B cell (primary cell): ENCODE data around the gene LURAP1L. TPM values are rescaled to one million over a fixed set of nuclear protein-coding genes. Genes with fewer than 3 reads are reported as not detected.
"Not testable (repeated sequence)": the region's sequence is repeated elsewhere in the genome, so short reads cannot be mapped to it uniquely, and the experiment has no call there.

Experiments used
- ATAC-seq: fragments of 200-7000 bp; cut with Tn5 transposase; one replicate; pipeline ENCODE4 v1.10.0; 2021; ENCODE audit warnings: low read depth, mild to moderate bottlenecking, moderate number of reproducible peaks, moderate library complexity
- CTCF ChIA-PET: fragments of 350-600 bp; sonication (Branson Sonifier 250); formaldehyde crosslinking; loops from one replicate; lab custom pipeline; 2021; ENCODE audit warnings: antibody characterized with exemption, inconsistent platforms; lab: Charles Lee
- POLR2A ChIA-PET: fragments of 350-600 bp; sonication (Branson Sonifier 250); formaldehyde crosslinking; loops from one replicate; lab custom pipeline; 2021; ENCODE audit warnings: antibody characterized with exemption; lab: Charles Lee
- DNase-seq: peaks from one replicate; pipeline ENCODE4 v3.0.0; 2013
- H2AFZ ChIP-seq: 2 replicates; pipeline ENCODE4 v1.6.1; 2012; ENCODE audit warnings: mild to moderate bottlenecking, low read depth, low read length; ENCODE audit not compliant: insufficient read depth, poor library complexity, severe bottlenecking
- H3K27ac ChIP-seq, 2 donors: 1 replicate in 1 of 2; 2 replicates in 1 of 2; pipeline ENCODE4 v1.5.1; 2012 to 2013; ENCODE audit warnings: low read length in 2 of 2, mild to moderate bottlenecking in 2 of 2, moderate library complexity in 1 of 2
- H3K27me3 ChIP-seq, 4 experiments: fragments of 200-600 bp in 1 of 4; sonication (generic) in 1 of 4; replicated peaks in 1 of 4; 1 replicate in 2 of 4; 2 replicates in 2 of 4; pipeline versions ENCODE4 v1.6.1 to v1.7.0; 2013 to 2016; ENCODE audit warnings: low read length in 3 of 4, mild to moderate bottlenecking in 2 of 4, mixed read lengths in 1 of 4, moderate library complexity in 1 of 4; ENCODE audit not compliant: insufficient read depth in 4 of 4, control insufficient read depth in 3 of 4; ENCODE audit errors: control extremely low read depth in 1 of 4
- H3K36me3 ChIP-seq, 2 experiments: replicated peaks in 1 of 2; 1 replicate in 1 of 2; 2 replicates in 1 of 2; pipeline versions ENCODE4 v1.6.1 to v1.7.1; 2013; ENCODE audit warnings: low read length in 1 of 2; ENCODE audit not compliant: insufficient read depth in 2 of 2, control insufficient read depth in 1 of 2; ENCODE audit errors: control extremely low read depth in 1 of 2, extremely low read depth in 1 of 2
- H3K4me1 ChIP-seq, 2 donors: fragments of 200-600 bp in 1 of 2; sonication (generic) in 1 of 2; 1 replicate in 1 of 2; 2 replicates in 1 of 2; pipeline versions ENCODE4 v1.5.1 to v1.6.1; 2013 to 2017; ENCODE audit warnings: low read length in 2 of 2; ENCODE audit not compliant: control insufficient read depth in 2 of 2, insufficient read depth in 2 of 2
- H3K4me2 ChIP-seq: replicated peaks from 2 replicates; pipeline ENCODE3; 2012; ENCODE audit warnings: mild to moderate bottlenecking, low read depth, low read length; ENCODE audit not compliant: poor library complexity, severe bottlenecking
- H3K4me3 ChIP-seq, 5 experiments: fragments of 200-600 bp in 1 of 5; sonication (generic) in 1 of 5; 1 replicate in 3 of 5; 2 replicates in 2 of 5; pipeline versions ENCODE4 v1.5.1 to v1.7.0; 2011 to 2016; ENCODE audit warnings: low read length in 4 of 5, mild to moderate bottlenecking in 4 of 5, low read depth in 2 of 5, control low read depth in 1 of 5, moderate library complexity in 1 of 5; ENCODE audit not compliant: insufficient read depth in 1 of 5; ENCODE audit errors: control extremely low read depth in 1 of 5, extremely low read depth in 1 of 5
- H3K79me2 ChIP-seq: fragments of 200-600 bp; sonication (generic); one replicate; pipeline ENCODE4 v1.6.0; 2016; ENCODE audit warnings: low read length; ENCODE audit not compliant: control insufficient read depth, insufficient read depth
- H3K9ac ChIP-seq: fragments of 200-600 bp; sonication (generic); 2 replicates; pipeline ENCODE4 v1.6.1; 2017; ENCODE audit warnings: mild to moderate bottlenecking, low read length, moderate library complexity
- H3K9me3 ChIP-seq, 3 donors: one replicate each; pipeline versions ENCODE4 v1.6.1 to v1.7.1; 2013; ENCODE audit warnings: low read length in 2 of 3; ENCODE audit not compliant: control insufficient read depth in 2 of 3, insufficient read depth in 1 of 3; ENCODE audit errors: control extremely low read depth in 1 of 3
- H4K20me1 ChIP-seq: 2 replicates; pipeline ENCODE4 v1.6.0; 2012; ENCODE audit warnings: mild to moderate bottlenecking, low read length; ENCODE audit not compliant: insufficient read depth, control insufficient read depth, poor library complexity, severe bottlenecking
- H3K27ac Mint-ChIP-seq: one replicate; pipeline ENCODE4 v1.8.0; 2021; ENCODE audit warnings: mixed read lengths
- H3K27me3 Mint-ChIP-seq: one replicate; pipeline ENCODE4 v1.8.0; 2021; ENCODE audit warnings: mixed read lengths
- H3K4me1 Mint-ChIP-seq: one replicate; pipeline ENCODE4 v1.8.0; 2021; ENCODE audit warnings: mixed read lengths
- H3K4me3 Mint-ChIP-seq: one replicate; pipeline ENCODE4 v1.8.0; 2021; ENCODE audit warnings: mixed read lengths
- H3K9me3 Mint-ChIP-seq: one replicate; pipeline ENCODE4 v1.8.0; 2022; ENCODE audit warnings: mixed read lengths; ENCODE audit not compliant: insufficient read depth
- EZH2 ChIP-seq: IDR thresholded peaks from 2 replicates; pipeline ENCODE4 v1.6.1; 2012; ENCODE audit warnings: borderline replicate concordance, low read depth, mild to moderate bottlenecking, moderate library complexity, low read length; ENCODE audit not compliant: insufficient read depth, poor library complexity, severe bottlenecking
- WGBS: methylation state at CpG from one replicate; pipeline ENCODE4 v1.1.5; 2013; ENCODE audit warnings: missing lambda C conversion rate; ENCODE audit not compliant: insufficient coverage; 5-methylcytosine and 5-hydroxymethylcytosine counted together
- intact Hi-C: fragments of 100-400 bp; cut with micrococcal nuclease; formaldehyde crosslinking; loops from one replicate; pipeline ENCODE4 v1.10.0; 2022
- polyA plus RNA-seq: library from polyadenylated mRNA; depleted of rRNA; stranded (reverse); fragments of >200 nt; gene quantifications from 2 replicates; pipeline ENCODE4 v1.2.3, GENCODE V29; 2012
- small RNA-seq: library from RNA; depleted of rRNA; stranded (forward); fragments of <200 nt; gene quantifications from one replicate; pipeline ENCODE3, GENCODE V24; 2012; ENCODE audit warnings: low replicate concordance, low read depth; ENCODE audit not compliant: insufficient read length
- total RNA-seq, 2 donors: library from RNA; stranded (reverse); fragments of 120-200 nt in 1 of 2; gene quantifications; 1 replicate in 1 of 2; 2 replicates in 1 of 2; pipeline versions ENCODE4 v1.2.3 to v1.2.4, GENCODE V29; 2013 to 2022
- TF ChIP-seq, protein P1 (sequence below): fragments of 200-600 bp; IDR thresholded peaks from one replicate; pipeline ENCODE4 v1.8.0; 2022; ENCODE audit warnings: antibody characterized with exemption, mild to moderate bottlenecking

LURAP1L gene
- total and polyA plus RNA-seq, 2 donors (not counting 1 experiment from before 2014, with no cell fraction given), result not detected

DNA sequence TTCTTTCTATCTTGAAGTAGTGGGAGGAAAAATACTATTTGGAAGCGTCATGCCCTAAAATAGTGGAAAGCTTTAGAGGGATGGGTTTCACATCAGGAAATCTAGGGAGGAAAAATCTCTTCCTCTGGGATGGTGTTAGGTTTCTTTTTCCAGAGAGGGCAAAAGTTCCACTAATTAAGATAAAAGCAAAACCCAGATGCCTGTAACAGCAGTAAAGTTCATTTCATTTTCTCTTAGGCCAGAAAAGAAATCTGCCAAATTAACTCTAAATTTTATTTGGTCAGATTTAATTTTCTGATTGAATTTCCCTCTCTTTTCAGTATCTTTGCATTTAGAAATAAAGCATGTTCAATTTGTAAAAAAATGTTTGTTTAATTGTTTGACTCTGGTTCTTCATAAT is 88.8 kb downstream of the LURAP1L start:
- intact Hi-C loops, result no loop called here
- Histone ChIP-seq H3K27ac (no peak overlapping the region), H3K9me3 (peaks cover 0 to 4% (median 0%) of the 10 kb centered on the region in 3 donors), H3K4me3 (no peak overlapping the region), H3K4me1 (no peaks in the 10 kb centered on the region), H3K27me3 (no peaks in the 10 kb centered on the region), H3K79me2 (no peaks in the 10 kb centered on the region), H3K36me3 (no peaks in the 10 kb centered on the region), H2AFZ (no peak overlapping the region), H3K4me2 (no peak overlapping the region), H3K9ac (no peak overlapping the region), H4K20me1 (no peaks in the 10 kb centered on the region)
- no CpG with 5 or more reads among the region's 1 CpG for WGBS
- no peak for TF ChIP-seq EZH2
- TF ChIP-seq, protein P1, sequence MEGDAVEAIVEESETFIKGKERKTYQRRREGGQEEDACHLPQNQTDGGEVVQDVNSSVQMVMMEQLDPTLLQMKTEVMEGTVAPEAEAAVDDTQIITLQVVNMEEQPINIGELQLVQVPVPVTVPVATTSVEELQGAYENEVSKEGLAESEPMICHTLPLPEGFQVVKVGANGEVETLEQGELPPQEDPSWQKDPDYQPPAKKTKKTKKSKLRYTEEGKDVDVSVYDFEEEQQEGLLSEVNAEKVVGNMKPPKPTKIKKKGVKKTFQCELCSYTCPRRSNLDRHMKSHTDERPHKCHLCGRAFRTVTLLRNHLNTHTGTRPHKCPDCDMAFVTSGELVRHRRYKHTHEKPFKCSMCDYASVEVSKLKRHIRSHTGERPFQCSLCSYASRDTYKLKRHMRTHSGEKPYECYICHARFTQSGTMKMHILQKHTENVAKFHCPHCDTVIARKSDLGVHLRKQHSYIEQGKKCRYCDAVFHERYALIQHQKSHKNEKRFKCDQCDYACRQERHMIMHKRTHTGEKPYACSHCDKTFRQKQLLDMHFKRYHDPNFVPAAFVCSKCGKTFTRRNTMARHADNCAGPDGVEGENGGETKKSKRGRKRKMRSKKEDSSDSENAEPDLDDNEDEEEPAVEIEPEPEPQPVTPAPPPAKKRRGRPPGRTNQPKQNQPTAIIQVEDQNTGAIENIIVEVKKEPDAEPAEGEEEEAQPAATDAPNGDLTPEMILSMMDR, result no peak
- H3K9me3 Mint-ChIP-seq, result peaks cover 2% of the 10 kb centered on the region
- H3K27me3 Mint-ChIP-seq, result no peaks in the 10 kb centered on the region
- CTCF ChIA-PET, result no interaction called here
- H3K4me1 Mint-ChIP-seq, result no peaks in the 10 kb centered on the region
- POLR2A ChIA-PET, result no interaction called here
- H3K27ac Mint-ChIP-seq, result no peak overlapping the region
- DNase-seq (no peak), ATAC-seq (no peak)
- H3K4me3 Mint-ChIP-seq, result no peak overlapping the region

DNA sequence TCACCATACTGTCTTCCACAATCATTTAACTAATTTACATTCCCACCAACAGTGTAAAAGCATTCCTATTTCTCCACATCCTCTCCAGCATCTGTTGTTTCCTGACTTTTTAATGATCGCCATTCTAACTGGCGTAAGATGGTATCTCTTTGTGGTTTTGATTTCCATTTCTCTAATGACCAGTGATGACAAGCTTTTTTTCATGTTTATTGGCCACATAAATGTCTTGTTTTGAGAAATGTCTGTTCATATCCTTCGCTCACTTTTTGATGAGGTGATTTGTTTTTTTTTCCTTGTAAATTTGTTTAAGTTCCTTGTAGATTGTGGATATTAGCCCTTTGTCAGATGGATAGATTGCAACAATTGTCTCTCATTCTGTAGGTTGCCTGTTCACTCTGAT is 90.6 kb downstream of the LURAP1L start:
- H3K27me3 Mint-ChIP-seq, H3K36me3 ChIP-seq, H3K4me1 Mint-ChIP-seq, ATAC-seq, H3K4me3 ChIP-seq, H3K9ac ChIP-seq, H3K27ac ChIP-seq, H3K4me2 ChIP-seq, POLR2A ChIA-PET, H3K79me2 ChIP-seq, H3K4me3 Mint-ChIP-seq, H4K20me1 ChIP-seq, H2AFZ ChIP-seq, H3K9me3 Mint-ChIP-seq, H3K27ac Mint-ChIP-seq, H3K9me3 ChIP-seq, intact Hi-C loops, CTCF ChIA-PET, DNase-seq, H3K4me1 ChIP-seq, H3K27me3 ChIP-seq: not testable (repeated sequence)
- 83% methylated on average over 1 of the region's 3 CpGs for WGBS

Small RNA genes within 50 kb of the gene (small RNA-seq; reads per million reads assigned to genes)
- gene RN7SL849P, result not detected

Other genes starting within 250 kb of the LURAP1L start
- gene TYRP1, start 81.6 kb upstream of the LURAP1L start, total RNA-seq, result not detected in 2 replicates
- not detected in 2 replicates for gene TYRP1, start 81.6 kb upstream of the LURAP1L start, polyA plus RNA-seq